ENCODE measurements around the gene DPP4. TPM values are rescaled to one million over a fixed set of nuclear protein-coding genes. Genes with fewer than 3 reads are reported as not detected.

The DPP4 gene
- 10 to 100 TPM; 29.9 to 30.7 TPM for total RNA-seq

GRCh38 chr2:162073888-162074631 is at the start of gene DPP4:
Gene DPP4 (minus strand): TSS chr2:162074215. CDS start chr2:162073981, 234 bp downstream.
- H3K36me3 Mint-ChIP-seq = peaks cover 27% of the 10 kb centered on the region
- H3K27me3 Mint-ChIP-seq = no peaks in the 10 kb centered on the region
- peak; percentile 69 for DNase-seq
- H3K4me1 Mint-ChIP-seq (ENCODE audit: low read depth) = peaks cover 52% of the 10 kb centered on the region
- peak within 1 kb of the TSS; percentile 82 for H3K27ac Mint-ChIP-seq
- intact Hi-C loops (cut with micrococcal nuclease) = loop anchor here (2.0 to 5.0 kb wide), 2 partner anchors 243 to 907 kb away; partner anchors contain the start of gene IFIH1
- H3K9me3 Mint-ChIP-seq = peaks cover 20% of the 10 kb centered on the region
- peak within 1 kb of the TSS; percentile 90 for H3K4me3 Mint-ChIP-seq
- ChIA-PET CTCF (interaction anchor here (1.3 to 4.5 kb wide), 6 partner anchors 15 to 121 kb away, joined by 3 to 45 read pairs (median 8); no protein-coding TSS in a partner anchor), POLR2A (interaction anchor here (0.6 to 4.1 kb wide), 3 partner anchors 15 to 62 kb away, joined by 3 to 31 read pairs (median 3); no protein-coding TSS in a partner anchor)

DNA sequence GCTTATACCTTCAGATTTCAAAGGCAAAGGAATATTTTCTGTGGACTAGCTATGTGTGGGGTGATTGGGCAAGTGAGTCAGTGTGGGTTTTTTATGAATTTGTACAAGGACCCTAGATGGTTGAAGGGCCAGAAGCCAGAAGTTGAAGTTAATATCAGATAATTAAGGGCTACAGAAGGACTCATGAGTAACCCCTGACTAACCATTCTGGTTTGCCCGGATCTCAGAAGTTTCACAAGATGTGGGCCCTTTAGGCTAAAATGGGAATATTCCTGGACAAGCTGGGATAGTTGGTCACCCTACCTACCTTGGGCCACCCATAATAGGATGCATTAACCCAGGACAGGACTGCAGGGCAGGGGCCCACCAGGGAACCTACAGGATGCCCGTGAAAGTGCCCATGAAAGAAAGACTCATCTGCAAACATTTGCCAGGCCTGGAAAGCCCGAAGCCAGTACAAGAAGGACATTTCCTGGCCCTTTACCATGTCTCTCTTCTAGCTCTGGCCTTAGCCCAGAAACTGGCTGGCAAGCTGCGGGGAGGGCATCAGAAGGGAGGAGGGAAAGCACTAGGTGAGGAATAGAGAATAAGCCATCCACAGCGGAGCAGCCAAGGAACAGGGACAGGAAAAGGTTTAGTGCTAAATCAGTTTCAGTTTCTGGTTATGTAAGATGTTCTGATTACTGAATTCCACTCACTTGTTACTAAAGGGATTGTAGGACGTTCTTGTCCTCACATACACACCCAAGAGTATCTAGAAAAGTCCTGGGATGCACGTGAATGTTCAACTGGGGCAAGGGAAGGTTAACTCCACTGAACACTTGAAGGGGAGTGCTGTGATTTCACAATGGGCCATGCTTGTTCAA is 44.4 kb upstream of the DPP4 start:
- intact Hi-C loops (cut with micrococcal nuclease) = no loop called here
- Mint-ChIP-seq H3K27me3 (no peaks in the 10 kb centered on the region), H3K4me3 (no peak overlapping the region), H3K27ac (no peak overlapping the region), H3K4me1 (ENCODE audit: low read depth) (peaks cover 4% of the 10 kb centered on the region), H3K36me3 (no peaks in the 10 kb centered on the region), H3K9me3 (peaks cover 10% of the 10 kb centered on the region)
- CTCF ChIA-PET = interaction anchor here (1.2 kb wide), 1 partner anchor 8 kb away, joined by 5 read pairs; no protein-coding TSS in a partner anchor
- DNase-seq = no peak
- POLR2A ChIA-PET = no interaction called here

DNA sequence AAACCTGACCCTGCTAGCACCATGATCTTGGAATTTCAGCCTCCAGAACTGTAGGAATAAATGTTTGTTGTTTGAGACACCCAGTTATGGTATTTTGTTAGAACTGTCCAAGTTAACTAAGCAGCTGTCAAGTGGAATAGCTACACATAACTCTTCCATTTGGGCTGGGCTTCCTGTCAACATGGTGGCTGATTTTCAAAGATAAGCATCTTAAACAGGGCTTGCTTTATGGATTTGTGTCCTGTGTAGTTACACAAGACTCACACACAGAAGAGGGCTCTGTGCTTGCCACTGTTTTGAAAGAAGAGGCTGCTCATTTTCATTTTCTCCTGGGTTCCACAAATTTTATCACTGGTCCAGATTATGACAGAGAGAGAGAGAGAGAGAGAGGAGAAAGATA is 42.3 kb upstream of the DPP4 start:
- no peak overlapping the region for H3K4me3 Mint-ChIP-seq
- ChIA-PET CTCF (no interaction called here), POLR2A (no interaction called here)
- no peaks in the 10 kb centered on the region for H3K27me3 Mint-ChIP-seq
- peaks cover 4% of the 10 kb centered on the region for H3K4me1 Mint-ChIP-seq (ENCODE audit: low read depth)
- H3K9me3 Mint-ChIP-seq = peaks cover 10% of the 10 kb centered on the region
- no peak for DNase-seq
- no peak overlapping the region for H3K27ac Mint-ChIP-seq
- intact Hi-C loops (cut with micrococcal nuclease) = no loop called here
- H3K36me3 Mint-ChIP-seq = no peaks in the 10 kb centered on the region

GRCh38 chr2:162115076-162115475 is 41.1 kb upstream of the DPP4 start:
- intact Hi-C loops (cut with micrococcal nuclease) = no loop called here
- no peak for DNase-seq
- Mint-ChIP-seq H3K4me1 (ENCODE audit: low read depth) (peaks cover 4% of the 10 kb centered on the region), H3K27me3 (no peaks in the 10 kb centered on the region), H3K27ac (no peak overlapping the region), H3K9me3 (peaks cover 10% of the 10 kb centered on the region), H3K36me3 (no peaks in the 10 kb centered on the region), H3K4me3 (no peak overlapping the region)
- CTCF ChIA-PET = no interaction called here
- POLR2A ChIA-PET = no interaction called here

DNA sequence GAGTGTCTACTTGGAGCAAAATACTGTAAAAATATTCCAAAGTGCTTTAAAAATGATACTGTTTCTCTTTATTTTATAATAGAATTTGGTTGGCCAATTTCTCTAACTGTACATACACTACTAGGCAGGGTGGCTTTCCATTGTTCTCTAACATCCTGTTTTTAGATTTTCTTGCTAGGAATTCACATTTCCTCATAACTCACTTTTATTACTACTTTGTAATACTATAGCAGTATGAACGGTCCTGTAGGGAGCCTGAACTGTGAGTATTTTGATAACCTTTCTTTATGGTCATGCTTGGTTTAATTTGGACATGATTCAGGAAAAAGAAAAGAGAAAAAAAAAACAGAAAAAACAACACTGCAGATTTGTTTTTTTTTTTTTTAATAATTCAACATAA is 40.3 kb upstream of the DPP4 start:
- H3K9me3 Mint-ChIP-seq = peaks cover 10% of the 10 kb centered on the region

GRCh38 chr2:162113776-162114168 is 39.8 kb upstream of the DPP4 start:
- ChIA-PET CTCF (no interaction called here), POLR2A (no interaction called here)
- intact Hi-C loops (cut with micrococcal nuclease) = no loop called here
- Mint-ChIP-seq H3K27me3 (no peaks in the 10 kb centered on the region), H3K9me3 (peaks cover 10% of the 10 kb centered on the region), H3K27ac (no peak overlapping the region), H3K36me3 (no peaks in the 10 kb centered on the region), H3K4me1 (ENCODE audit: low read depth) (peaks cover 3% of the 10 kb centered on the region), H3K4me3 (no peak overlapping the region)
- DNase-seq = no peak

More for the DNA sequence above, 40.3 kb upstream of the DPP4 start:
- CTCF ChIA-PET = no interaction called here
- POLR2A ChIA-PET = no interaction called here
- Mint-ChIP-seq H3K27me3 (no peaks in the 10 kb centered on the region), H3K4me1 (ENCODE audit: low read depth) (peaks cover 4% of the 10 kb centered on the region), H3K27ac (no peak overlapping the region), H3K36me3 (no peaks in the 10 kb centered on the region), H3K4me3 (no peak overlapping the region)
- intact Hi-C loops (cut with micrococcal nuclease) = no loop called here
- DNase-seq = no peak

DNA sequence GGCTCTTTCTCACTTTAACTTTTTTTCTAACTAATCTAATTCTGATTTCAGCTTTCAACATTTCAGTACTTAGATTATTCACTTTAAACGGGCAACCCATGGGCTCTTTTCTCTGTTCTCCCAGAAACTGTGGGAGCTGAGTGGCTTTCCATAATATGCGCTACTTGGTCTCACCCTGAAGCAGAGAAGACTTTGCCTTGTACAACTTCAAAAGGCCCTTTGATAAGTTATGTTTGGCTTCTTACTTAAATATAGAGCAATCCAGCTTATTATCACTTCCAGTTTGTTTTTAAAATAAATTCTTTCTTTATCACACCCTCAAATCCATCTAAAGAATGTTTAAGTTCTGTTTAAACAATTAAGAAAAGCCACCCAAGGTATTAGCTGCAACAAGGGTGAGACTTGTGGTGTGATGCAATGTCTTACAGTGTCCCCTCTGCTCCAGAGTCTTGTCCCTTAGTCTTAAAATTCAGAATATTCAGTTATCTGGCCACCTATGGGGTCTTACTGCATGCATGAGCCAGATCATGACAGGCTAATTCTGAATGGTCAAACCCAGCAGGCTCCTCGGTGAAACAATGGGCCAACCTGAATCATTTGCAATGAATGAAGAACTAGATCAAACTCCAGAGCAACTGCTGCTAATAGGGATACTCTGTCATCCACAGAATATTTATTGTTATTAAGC is 39.2 kb upstream of the DPP4 start:
- CTCF ChIA-PET = no interaction called here
- DNase-seq = no peak

GRCh38 chr2:162111958-162112850 is 38.2 kb upstream of the DPP4 start:
- no peak overlapping the region for H3K4me3 Mint-ChIP-seq
- peaks cover 10% of the 10 kb centered on the region for H3K9me3 Mint-ChIP-seq
- intact Hi-C loops (cut with micrococcal nuclease) = no loop called here
- DNase-seq = no peak
- no peak overlapping the region for H3K27ac Mint-ChIP-seq
- CTCF ChIA-PET = no interaction called here
- no peaks in the 10 kb centered on the region for H3K4me1 Mint-ChIP-seq (ENCODE audit: low read depth)
- H3K27me3 Mint-ChIP-seq = no peaks in the 10 kb centered on the region
- no peaks in the 10 kb centered on the region for H3K36me3 Mint-ChIP-seq
- POLR2A ChIA-PET = no interaction called here

More for the DNA sequence above, 39.2 kb upstream of the DPP4 start:
- H3K36me3 Mint-ChIP-seq = no peaks in the 10 kb centered on the region
- no peaks in the 10 kb centered on the region for H3K27me3 Mint-ChIP-seq
- no peaks in the 10 kb centered on the region for H3K4me1 Mint-ChIP-seq (ENCODE audit: low read depth)
- H3K27ac Mint-ChIP-seq = no peak overlapping the region
- H3K9me3 Mint-ChIP-seq = peaks cover 10% of the 10 kb centered on the region
- no peak overlapping the region for H3K4me3 Mint-ChIP-seq
- POLR2A ChIA-PET = no interaction called here
- intact Hi-C loops (cut with micrococcal nuclease) = no loop called here

- no peak overlapping the region for H3K27ac Mint-ChIP-seq
- peaks cover 1% of the 10 kb centered on the region for H3K27me3 Mint-ChIP-seq
- CTCF ChIA-PET = no interaction called here
Observed at GRCh38 chr2:162107361-162107901, 33.4 kb upstream of the DPP4 start.

GRCh38 chr2:162106746-162107145 is 32.7 kb upstream of the DPP4 start:
- H3K9me3 Mint-ChIP-seq = no peaks in the 10 kb centered on the region
- peaks cover 1% of the 10 kb centered on the region for H3K27me3 Mint-ChIP-seq
- CTCF ChIA-PET = no interaction called here
- H3K27ac Mint-ChIP-seq = no peak overlapping the region
- no peak for DNase-seq
- intact Hi-C loops (cut with micrococcal nuclease) = no loop called here
- no peaks in the 10 kb centered on the region for H3K36me3 Mint-ChIP-seq
- no peaks in the 10 kb centered on the region for H3K4me1 Mint-ChIP-seq (ENCODE audit: low read depth)
- H3K4me3 Mint-ChIP-seq = no peak overlapping the region
- POLR2A ChIA-PET = no interaction called here

More at GRCh38 chr2:162107361-162107901, 33.4 kb upstream of the DPP4 start:
- Mint-ChIP-seq H3K4me1 (ENCODE audit: low read depth) (no peaks in the 10 kb centered on the region), H3K9me3 (no peaks in the 10 kb centered on the region), H3K4me3 (no peak overlapping the region), H3K36me3 (no peaks in the 10 kb centered on the region)
- intact Hi-C loops (cut with micrococcal nuclease) = no loop called here
- POLR2A ChIA-PET = no interaction called here
- DNase-seq = no peak

- intact Hi-C loops (cut with micrococcal nuclease) = no loop called here
- H3K36me3 Mint-ChIP-seq = no peaks in the 10 kb centered on the region
- H3K4me3 Mint-ChIP-seq = no peak overlapping the region
- no peaks in the 10 kb centered on the region for H3K9me3 Mint-ChIP-seq
- H3K4me1 Mint-ChIP-seq (ENCODE audit: low read depth) = no peaks in the 10 kb centered on the region
- DNase-seq = no peak
- H3K27ac Mint-ChIP-seq = no peak overlapping the region
- ChIA-PET CTCF (interaction anchor here (0.8 to 2.0 kb wide), 2 partner anchors 51 to 520 kb away, joined by 3 to 5 read pairs; no protein-coding TSS in a partner anchor), POLR2A (no interaction called here)
- peaks cover 1% of the 10 kb centered on the region for H3K27me3 Mint-ChIP-seq
Observed at GRCh38 chr2:162106146-162106551, 32.1 kb upstream of the DPP4 start.

Data from activated CD4-positive, alpha-beta memory T cell treated with anti-CD3 and anti-CD28 coated beads for 36 hours (primary cell).